GM12872 (cell line): Measurements from ENCODE around the gene ILF3.

Source experiments
- CTCF ChIP-seq: IDR thresholded peaks from 3 replicates; pipeline ENCODE4 v1.5.1; 2011; ENCODE audit warnings: low read depth, mild to moderate bottlenecking, low read length, moderate library complexity; ENCODE audit not compliant: insufficient read depth

Gene ILF3

GRCh38 chr19:10712754-10713153, 58.6 kb downstream of the ILF3 start:
- no peak for TF ChIP-seq CTCF

- no peak for TF ChIP-seq CTCF
Observed at GRCh38 chr19:10713317-10713716, 59.2 kb downstream of the ILF3 start.

DNA sequence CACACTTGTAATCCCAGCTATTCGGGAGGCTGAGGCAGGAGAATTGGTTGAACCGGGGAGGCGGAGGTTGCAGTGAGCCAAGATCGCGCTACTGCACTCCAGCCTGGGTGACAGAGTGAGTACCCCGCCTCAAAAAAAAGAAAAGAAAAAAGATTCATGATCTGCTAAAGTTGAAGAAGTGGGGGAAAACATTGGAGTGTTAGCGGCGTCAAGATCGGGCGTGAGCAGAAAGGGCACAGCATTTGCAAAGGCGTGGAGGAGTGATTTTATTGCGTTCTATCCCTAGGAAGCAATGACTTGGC, 62.9 kb downstream of the ILF3 start:
- no peak for TF ChIP-seq CTCF

DNA sequence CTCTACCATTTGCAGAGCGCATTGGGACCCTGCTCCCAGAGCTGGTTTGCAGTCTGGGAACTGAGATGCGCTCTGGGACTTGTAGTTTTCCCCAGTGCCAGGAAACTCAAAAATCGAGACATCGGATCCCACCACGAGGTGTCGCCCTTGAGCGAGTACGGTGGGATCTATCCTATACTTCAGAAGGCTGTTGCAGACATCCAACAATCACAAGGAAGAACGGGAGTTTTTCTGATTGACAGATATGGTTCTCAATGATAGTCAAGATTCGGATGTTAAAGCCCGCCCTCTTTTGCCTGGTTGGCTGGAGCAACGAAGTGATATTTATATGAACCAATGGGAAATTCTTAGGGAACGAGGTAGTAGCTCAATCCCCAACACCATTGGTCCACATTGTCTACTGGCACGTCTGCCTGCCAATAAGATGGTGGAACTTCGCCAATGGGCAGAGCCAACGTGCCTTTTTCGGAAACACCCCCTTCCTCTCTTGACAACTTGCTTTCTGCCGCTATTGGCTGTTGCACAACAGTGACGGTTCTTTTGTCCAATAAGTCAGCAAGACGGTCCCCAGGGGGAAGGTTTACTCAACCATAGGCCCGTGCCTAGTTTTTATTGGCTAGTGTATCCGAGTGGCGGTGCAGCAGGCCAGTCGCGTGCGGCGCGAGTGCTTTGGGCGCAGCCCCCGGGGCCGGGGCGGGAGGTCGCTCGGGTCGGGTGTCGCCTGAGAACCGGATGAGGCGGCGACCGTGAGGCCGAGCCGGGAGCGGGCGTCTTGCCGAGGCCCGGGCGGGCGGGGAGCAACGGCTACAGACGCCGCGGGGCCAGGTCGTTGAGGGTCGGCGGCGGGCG, 63.4 kb downstream of the ILF3 start, which contains the start of gene DNM2:
Gene DNM2 (plus strand): TSS at position 724 of the 849 bp plus-strand sequence. CDS start 164 bp downstream, outside the sequence.
- peak; percentile 75 for TF ChIP-seq CTCF

DNA sequence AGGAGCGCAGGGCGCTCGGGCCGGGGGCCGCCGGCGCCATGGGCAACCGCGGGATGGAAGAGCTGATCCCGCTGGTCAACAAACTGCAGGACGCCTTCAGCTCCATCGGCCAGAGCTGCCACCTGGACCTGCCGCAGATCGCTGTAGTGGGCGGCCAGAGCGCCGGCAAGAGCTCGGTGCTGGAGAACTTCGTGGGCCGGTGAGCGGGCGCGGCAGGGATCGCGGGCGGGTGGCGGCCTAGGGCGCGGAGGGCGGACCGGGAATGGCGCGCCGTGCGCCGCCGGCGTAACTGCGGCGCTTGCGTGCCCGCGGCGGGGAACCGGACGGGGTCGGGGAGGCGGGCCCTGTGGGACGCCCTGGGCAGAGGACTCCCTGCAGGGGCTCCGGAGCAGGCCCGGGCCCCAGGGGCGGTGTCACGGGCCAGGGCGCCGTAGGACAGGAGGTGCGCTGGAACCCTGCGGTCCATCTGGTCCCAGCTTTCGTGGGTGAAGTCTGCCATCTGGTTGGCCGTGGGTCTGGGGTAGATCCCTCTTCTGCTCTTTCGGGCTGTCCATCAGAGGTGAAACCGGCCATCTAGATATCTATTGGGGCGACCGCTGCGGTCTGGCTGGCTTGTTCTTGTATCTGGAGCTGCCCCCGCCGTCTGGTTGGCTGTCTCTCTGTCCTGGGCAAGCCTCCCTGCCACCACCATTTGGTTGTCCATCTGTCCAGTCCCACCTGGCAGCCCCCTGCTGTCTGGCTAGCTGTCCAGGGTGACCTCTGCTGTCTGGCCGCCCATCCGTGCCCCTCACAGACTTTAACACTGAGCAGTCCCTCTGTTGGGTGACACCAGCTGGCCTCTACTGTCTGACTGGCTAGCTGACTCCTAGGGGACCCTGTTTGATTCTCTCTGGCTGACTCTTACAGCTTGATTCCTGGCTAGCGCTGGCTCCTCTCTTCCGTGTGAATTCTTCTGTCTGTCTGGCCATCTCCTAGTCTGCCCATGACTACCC, 64.4 kb downstream of the ILF3 start:
- TF ChIP-seq CTCF = no peak

DNA sequence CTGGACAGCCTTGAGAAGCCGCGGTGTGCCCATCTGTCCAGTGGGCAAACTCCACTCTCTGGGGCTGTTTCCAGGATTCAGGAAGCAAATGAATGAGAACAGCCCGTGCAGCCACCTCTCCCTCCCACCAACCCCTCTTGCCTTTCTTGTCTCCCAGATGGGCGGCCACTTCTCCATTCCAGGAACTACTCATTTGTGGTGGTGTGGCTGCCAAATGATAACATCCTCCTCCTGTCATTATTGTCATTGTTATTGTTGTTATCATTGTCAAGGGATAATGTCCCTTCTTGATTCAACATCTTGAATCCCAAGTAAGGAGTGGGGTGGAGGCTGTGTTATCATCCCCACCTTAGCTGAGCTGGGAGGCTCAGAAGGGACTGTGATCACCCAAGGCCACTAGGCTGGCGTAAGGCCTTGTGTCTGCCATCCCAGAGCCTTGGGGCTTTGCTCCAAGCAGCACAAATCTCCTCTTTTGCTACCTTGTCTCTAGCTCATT, 65.4 kb downstream of the ILF3 start:
- no peak for TF ChIP-seq CTCF

- TF ChIP-seq CTCF = no peak
Observed at GRCh38 chr19:10720607-10721125, 66.5 kb downstream of the ILF3 start.
